Liver (tissue), 9 donors: ENCODE measurements around the gene PLD3. TPM values are rescaled to one million over a fixed set of nuclear protein-coding genes. Genes with fewer than 3 reads are reported as not detected.

Experiments
- DNase-seq: peaks from one replicate; pipeline ENCODE4 v3.0.0-alpha.2; 2017; ENCODE audit warnings: low spot score
- H3K27ac ChIP-seq, 2 donors: one replicate each; pipeline ENCODE4 v1.7.0; 2013; ENCODE audit warnings: inconsistent platforms in 2 of 2, low read length in 2 of 2, control low read depth in 1 of 2, low read depth in 1 of 2, mild to moderate bottlenecking in 1 of 2
- H3K27me3 ChIP-seq, 4 donors: one replicate each; pipeline versions ENCODE4 v1.6.1 to v1.7.0; 2013; ENCODE audit warnings: low read length in 3 of 4, inconsistent platforms in 1 of 4, mild to moderate bottlenecking in 1 of 4, moderate library complexity in 1 of 4; ENCODE audit not compliant: control insufficient read depth in 4 of 4, insufficient read depth in 4 of 4
- H3K36me3 ChIP-seq, 4 donors: one replicate each; pipeline versions ENCODE4 v1.6.1 to v1.7.0; 2013; ENCODE audit warnings: low read length in 3 of 4, mild to moderate bottlenecking in 3 of 4, low read depth in 1 of 4, moderate library complexity in 1 of 4; ENCODE audit not compliant: control insufficient read depth in 4 of 4, insufficient read depth in 3 of 4
- H3K4me1 ChIP-seq, 4 donors: one replicate each; pipeline versions ENCODE4 v1.6.1 to v1.7.0; 2013; ENCODE audit warnings: low read length in 3 of 4, mild to moderate bottlenecking in 3 of 4, moderate library complexity in 1 of 4; ENCODE audit not compliant: control insufficient read depth in 4 of 4, insufficient read depth in 4 of 4
- H3K4me3 ChIP-seq, 3 donors: one replicate each; pipeline versions ENCODE4 v1.6.1 to v1.7.0; 2013; ENCODE audit warnings: low read length in 3 of 3, control low read depth in 1 of 3, low read depth in 1 of 3, mild to moderate bottlenecking in 1 of 3
- H3K9ac ChIP-seq, 2 donors: one replicate each; pipeline ENCODE4 v1.7.0; 2013; ENCODE audit warnings: low read length in 2 of 2, mild to moderate bottlenecking in 2 of 2, moderate library complexity in 2 of 2, control low read depth in 1 of 2, low read depth in 1 of 2
- H3K9me3 ChIP-seq, 4 donors: one replicate each; pipeline versions ENCODE4 v1.6.1 to v1.7.0; 2013; ENCODE audit warnings: low read length in 3 of 4; ENCODE audit not compliant: control insufficient read depth in 4 of 4
- CTCF ChIP-seq: fragments of 150-350 bp; IDR thresholded peaks from 2 replicates; pipeline ENCODE4 v1.5.1; 2017; ENCODE audit warnings: improper control_type of control experiment, low read depth, low read length; ENCODE audit not compliant: missing input control
- EGR1 ChIP-seq, 2 donors: IDR thresholded peaks; 2 replicates each; pipeline ENCODE4 v1.6.1; 2016 to 2018; ENCODE audit warnings: antibody characterized with exemption in 2 of 2, low read depth in 2 of 2
- FOXA1 ChIP-seq: IDR thresholded peaks from 2 replicates; pipeline ENCODE4 v1.6.1; 2016; ENCODE audit warnings: antibody characterized with exemption
- FOXA2 ChIP-seq: IDR thresholded peaks from 2 replicates; pipeline ENCODE4 v1.6.1; 2016; ENCODE audit warnings: antibody characterized with exemption
- GABPA ChIP-seq, 2 donors: IDR thresholded peaks in 1 of 2; conservative IDR thresholded peaks in 1 of 2; 2 replicates each; pipeline ENCODE4 v1.6.1; 2016; ENCODE audit warnings: antibody characterized with exemption in 2 of 2, mild to moderate bottlenecking in 1 of 2, moderate library complexity in 1 of 2
- HNF4A ChIP-seq, 2 donors: conservative IDR thresholded peaks; 2 replicates each; pipeline ENCODE4 v1.6.1; 2016; ENCODE audit warnings: antibody characterized with exemption in 2 of 2, mild to moderate bottlenecking in 2 of 2
- HNF4G ChIP-seq: IDR thresholded peaks from 2 replicates; pipeline ENCODE4 v1.6.1; 2016; ENCODE audit warnings: antibody characterized with exemption
- RXRA ChIP-seq, 2 donors: IDR thresholded peaks; 2 replicates each; pipeline ENCODE4 v1.6.1; 2017 to 2018; ENCODE audit warnings: antibody characterized with exemption in 2 of 2, mild to moderate bottlenecking in 1 of 2
- SP1 ChIP-seq: IDR thresholded peaks from 2 replicates; pipeline ENCODE4 v1.6.1; 2018; ENCODE audit warnings: antibody characterized with exemption, mild to moderate bottlenecking
- TAF1 ChIP-seq: conservative IDR thresholded peaks from 2 replicates; pipeline ENCODE4 v1.6.1; 2016; ENCODE audit warnings: antibody characterized with exemption, mild to moderate bottlenecking
- YY1 ChIP-seq: IDR thresholded peaks from 2 replicates; pipeline ENCODE4 v1.6.1; 2016; ENCODE audit warnings: antibody characterized with exemption, mild to moderate bottlenecking
- WGBS: extraction: QIAGEN DNeasy Blood & Tissue Kit; methylation state at CpG from one replicate; pipeline ENCODE4 v1.1.7; 2013; 5-methylcytosine and 5-hydroxymethylcytosine counted together
- polyA plus RNA-seq, 2 donors: library from polyadenylated mRNA; stranded (reverse) in 1 of 2; unstranded in 1 of 2; fragments of 200-250 nt in 1 of 2; fragments of >200 nt in 1 of 2; fragmentation: Nextera tagmentation in 1 of 2; extraction: Ambion mirVana in 1 of 2; gene quantifications; one replicate each; pipeline versions ENCODE4 v1.2.1 to v1.2.3, GENCODE V29; 2013 to 2015
- total RNA-seq, 2 donors: library from RNA; depleted of rRNA; stranded (reverse); fragments of >200 nt; gene quantifications; one replicate each; pipeline ENCODE4 v1.2.3, GENCODE V29; 2014
- TF ChIP-seq, protein P1 (sequence below): IDR thresholded peaks from 2 replicates; pipeline ENCODE4 v1.6.1; 2016; ENCODE audit warnings: antibody characterized with exemption
- TF ChIP-seq, protein P2 (sequence below): IDR thresholded peaks from 2 replicates; pipeline ENCODE4 v1.6.1; 2016; ENCODE audit warnings: antibody characterized with exemption
- donor health status: healthy.
- donor health status: healthy.
- donor health status: healthy.
- donor health status: healthy.
- donor health status: healthy.

PLD3 gene
- total and polyA plus RNA-seq, 4 donors = 56.0 to 125 (median 105) TPM

- no peak for DNase-seq
- Histone ChIP-seq H3K9me3 (no peaks in the 10 kb centered on the region), H3K4me1 (no peaks in the 10 kb centered on the region), H3K36me3 (no peaks in the 10 kb centered on the region), H3K9ac (no peak overlapping the region), H3K4me3 (no peak overlapping the region), H3K27ac (no peak overlapping the region), H3K27me3 (no peaks in the 10 kb centered on the region)
- TF ChIP-seq FOXA2 = no peak
- TF ChIP-seq YY1 = no peak
- no peak for TF ChIP-seq CTCF
- 89% methylated on average over 14 of the region's 14 CpGs for WGBS
Measured at GRCh38 chr19:40395956-40396355, 47.5 kb downstream of the PLD3 start.

GRCh38 chr19:40396886-40397567 lies 48.5 kb downstream of the PLD3 start:
- Histone ChIP-seq H3K9ac (no peak overlapping the region), H3K4me3 (no peak overlapping the region), H3K9me3 (no peaks in the 10 kb centered on the region), H3K27me3 (no peaks in the 10 kb centered on the region), H3K36me3 (no peaks in the 10 kb centered on the region), H3K27ac (no peak overlapping the region), H3K4me1 (no peaks in the 10 kb centered on the region)
- TF ChIP-seq, protein P1, sequence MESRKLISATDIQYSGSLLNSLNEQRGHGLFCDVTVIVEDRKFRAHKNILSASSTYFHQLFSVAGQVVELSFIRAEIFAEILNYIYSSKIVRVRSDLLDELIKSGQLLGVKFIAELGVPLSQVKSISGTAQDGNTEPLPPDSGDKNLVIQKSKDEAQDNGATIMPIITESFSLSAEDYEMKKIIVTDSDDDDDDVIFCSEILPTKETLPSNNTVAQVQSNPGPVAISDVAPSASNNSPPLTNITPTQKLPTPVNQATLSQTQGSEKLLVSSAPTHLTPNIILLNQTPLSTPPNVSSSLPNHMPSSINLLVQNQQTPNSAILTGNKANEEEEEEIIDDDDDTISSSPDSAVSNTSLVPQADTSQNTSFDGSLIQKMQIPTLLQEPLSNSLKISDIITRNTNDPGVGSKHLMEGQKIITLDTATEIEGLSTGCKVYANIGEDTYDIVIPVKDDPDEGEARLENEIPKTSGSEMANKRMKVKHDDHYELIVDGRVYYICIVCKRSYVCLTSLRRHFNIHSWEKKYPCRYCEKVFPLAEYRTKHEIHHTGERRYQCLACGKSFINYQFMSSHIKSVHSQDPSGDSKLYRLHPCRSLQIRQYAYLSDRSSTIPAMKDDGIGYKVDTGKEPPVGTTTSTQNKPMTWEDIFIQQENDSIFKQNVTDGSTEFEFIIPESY = no peak
- TF ChIP-seq EGR1 (IDR thresholded peaks at IDR 0.05; ENCODE audit: low read depth in 2 of 2) (no peak), SP1 (no peak), FOXA1 (no peak), FOXA2 (no peak), HNF4G (no peak), HNF4A (conservative IDR thresholded peaks at IDR 0.05) (no peak), TAF1 (no peak), RXRA (IDR thresholded peaks at IDR 0.05) (no peak), CTCF (no peak), GABPA (IDR thresholded peaks at IDR 0.05 in 1 of 2, conservative IDR thresholded peaks at IDR 0.05 in 1 of 2) (no peak)
- TF ChIP-seq, protein P2, sequence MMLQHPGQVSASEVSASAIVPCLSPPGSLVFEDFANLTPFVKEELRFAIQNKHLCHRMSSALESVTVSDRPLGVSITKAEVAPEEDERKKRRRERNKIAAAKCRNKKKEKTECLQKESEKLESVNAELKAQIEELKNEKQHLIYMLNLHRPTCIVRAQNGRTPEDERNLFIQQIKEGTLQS = no peak
- DNase-seq = no peak
- 90% methylated on average over 20 of the region's 20 CpGs for WGBS
